Globus pallidus (tissue), 1 donor: ENCODE results near the gene HHIPL1.

Source experiments
- DNase-seq: peaks from one replicate; pipeline ENCODE4 v3.0.0-alpha.2; 2015; ENCODE audit warnings: low spot score

The HHIPL1 gene

DNA sequence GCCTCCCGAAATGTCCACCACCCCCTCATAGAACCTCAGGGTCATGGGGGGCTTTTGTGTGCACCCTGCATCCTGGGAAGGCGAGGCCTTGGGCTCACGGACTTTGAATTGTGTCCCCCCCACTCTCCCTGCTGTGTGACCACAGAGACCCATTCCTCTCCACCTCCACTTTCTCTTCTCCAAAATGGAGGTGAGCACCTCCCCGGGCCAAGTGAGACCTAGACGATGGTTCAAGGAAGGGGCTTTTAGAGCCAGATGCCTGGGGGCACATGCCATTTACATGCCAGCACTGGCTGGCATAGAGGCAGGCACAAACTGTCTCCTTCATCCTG lies 72.7 kb downstream of the HHIPL1 start:
- DNase-seq, result no peak

DNA sequence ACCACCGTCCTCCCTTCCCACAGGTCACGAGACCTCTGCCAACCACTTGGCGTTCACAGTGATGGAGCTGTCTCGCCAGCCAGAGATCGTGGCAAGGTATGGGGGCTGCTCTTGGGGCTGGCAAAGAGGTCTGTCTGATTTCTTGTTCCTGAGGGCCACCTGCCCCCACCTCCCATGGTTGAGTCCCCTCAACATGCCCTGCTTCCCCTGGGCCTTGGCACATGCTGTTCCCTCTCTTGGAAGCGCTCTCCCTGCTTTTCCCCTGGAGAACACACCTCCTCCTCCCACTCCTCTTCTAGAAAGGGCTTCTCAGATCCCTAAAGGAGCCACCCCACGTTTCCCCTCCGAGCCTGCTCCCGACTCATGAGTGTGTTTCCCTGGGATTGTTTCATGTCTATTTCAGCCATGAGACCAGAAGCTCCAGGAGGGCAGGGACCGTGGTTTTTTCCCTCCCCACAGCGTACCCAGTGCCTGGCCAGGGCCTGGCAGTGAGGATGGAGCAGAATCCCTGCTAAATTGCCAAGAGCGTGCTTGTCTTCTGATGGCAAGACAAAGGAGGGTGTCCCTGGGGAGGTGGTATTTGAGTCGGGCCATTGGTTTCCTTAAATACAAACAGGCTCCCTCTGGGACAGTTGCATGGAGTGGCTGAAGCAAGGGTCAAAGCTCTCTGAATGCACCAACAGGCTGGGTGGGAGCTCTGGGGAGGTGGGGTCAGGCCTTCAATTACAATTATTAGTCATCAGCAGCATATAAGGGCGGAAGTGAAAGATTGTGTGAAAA lies 73.3 kb downstream of the HHIPL1 start:
- DNase-seq, result no peak

DNA sequence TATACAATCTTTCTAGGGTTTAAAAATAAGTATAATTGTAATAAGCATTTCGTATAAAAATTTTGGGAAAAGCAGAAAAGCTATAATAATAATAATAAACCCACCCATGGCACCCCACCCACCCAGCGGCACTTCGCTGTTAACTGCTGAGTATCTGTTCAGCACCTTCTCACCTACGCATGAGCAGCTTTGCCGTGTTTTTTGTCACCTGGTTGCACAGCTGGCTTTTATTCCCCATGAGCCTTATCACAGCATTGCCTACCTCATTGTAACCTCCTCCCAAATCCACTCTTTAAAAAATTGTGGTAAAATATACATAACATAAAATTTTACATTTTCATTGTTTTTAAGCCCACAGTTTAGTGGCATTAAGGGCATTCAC lies 73.9 kb downstream of the HHIPL1 start:
- no peak for DNase-seq

DNA sequence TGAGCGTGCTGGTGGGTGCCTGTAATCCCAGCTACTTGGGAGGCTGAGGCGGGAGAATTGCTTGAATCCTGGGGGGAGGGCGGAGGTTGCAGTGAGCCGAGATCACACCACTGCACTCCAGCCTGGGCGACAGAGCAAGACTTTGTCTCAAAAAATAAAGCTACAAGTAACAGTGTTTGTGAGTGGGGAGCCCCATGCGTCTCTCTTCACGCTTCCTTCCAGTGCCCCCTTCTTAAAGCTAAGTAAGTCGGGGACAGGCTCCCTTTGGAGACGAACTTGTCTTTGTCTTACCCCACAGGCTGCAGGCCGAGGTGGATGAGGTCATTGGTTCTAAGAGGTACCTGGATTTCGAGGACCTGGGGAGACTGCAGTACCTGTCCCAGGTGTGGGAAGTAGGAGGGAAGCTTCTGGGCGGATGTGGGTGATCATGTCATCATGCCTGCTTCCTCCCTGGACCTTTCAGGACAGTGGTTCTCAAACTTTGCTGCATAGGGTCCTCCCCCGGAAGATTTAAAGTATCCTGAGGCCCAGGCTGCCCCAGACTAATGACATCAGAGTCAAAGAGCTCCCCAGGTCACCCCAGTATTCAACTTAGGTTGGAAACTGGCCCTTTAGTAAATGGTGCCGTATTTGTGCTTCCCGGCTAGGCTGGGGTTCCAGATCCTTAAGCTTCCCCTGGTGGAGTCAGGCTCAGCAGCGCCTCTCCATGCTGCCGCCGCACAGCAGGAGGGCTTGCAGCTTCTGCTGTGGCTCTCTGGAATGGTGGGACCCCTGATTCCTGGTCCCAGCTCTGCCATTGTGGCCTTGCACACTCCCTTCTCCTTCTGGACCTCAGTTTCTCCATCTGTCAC lies 76.2 kb downstream of the HHIPL1 start:
- no peak for DNase-seq

DNA sequence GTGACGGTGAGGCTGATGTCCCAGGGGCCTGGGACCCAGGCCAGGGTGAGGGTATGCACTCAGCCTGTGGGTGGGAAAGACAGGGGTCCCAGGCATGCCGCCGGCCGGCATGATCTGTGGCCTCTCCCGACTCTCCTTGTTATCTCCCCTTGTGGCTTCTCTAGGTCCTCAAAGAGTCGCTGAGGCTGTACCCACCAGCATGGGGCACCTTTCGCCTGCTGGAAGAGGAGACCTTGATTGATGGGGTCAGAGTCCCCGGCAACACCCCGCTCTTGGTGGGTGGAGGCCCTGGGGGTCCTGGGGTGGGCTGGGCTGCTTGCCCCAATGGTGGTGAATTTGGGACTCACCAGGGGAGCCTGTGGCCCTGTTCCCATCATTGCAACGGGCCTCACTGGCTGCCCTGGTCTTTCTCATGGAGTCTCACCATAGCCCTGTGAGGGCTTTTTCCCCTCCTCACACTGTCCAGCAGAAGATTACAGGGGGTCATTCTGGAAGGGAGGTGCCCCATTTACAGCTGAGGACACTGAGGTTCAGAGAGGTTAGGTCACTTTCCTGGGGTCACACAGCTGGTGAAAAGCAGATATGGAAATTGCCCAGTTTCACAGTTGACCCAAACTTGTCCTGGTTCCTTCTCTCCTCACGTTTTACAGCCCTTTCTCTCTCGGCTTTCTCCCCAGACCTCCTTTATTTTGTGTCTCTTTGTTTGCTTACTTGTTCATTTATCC lies 77.0 kb downstream of the HHIPL1 start:
- DNase-seq, result no peak

DNA sequence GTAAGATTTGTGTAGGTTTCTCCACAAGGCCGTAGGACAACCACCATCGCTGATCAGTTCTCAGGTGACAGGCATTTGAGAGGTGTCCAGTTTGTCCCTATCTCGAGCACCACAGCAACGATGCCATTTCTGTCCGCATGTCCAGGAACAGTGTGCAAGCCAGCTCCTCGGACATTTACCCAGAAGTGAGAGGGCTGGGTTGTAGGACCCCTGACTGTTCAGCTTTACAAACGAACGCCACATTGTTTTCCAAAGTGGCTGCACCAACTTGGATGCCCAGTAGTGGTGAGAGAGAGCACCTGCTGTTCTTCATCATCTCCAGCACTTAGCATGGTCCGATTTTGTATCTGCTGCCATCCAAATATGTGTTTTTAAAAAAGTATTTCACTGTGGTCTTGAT lies 77.8 kb downstream of the HHIPL1 start:
- no peak for DNase-seq

DNA sequence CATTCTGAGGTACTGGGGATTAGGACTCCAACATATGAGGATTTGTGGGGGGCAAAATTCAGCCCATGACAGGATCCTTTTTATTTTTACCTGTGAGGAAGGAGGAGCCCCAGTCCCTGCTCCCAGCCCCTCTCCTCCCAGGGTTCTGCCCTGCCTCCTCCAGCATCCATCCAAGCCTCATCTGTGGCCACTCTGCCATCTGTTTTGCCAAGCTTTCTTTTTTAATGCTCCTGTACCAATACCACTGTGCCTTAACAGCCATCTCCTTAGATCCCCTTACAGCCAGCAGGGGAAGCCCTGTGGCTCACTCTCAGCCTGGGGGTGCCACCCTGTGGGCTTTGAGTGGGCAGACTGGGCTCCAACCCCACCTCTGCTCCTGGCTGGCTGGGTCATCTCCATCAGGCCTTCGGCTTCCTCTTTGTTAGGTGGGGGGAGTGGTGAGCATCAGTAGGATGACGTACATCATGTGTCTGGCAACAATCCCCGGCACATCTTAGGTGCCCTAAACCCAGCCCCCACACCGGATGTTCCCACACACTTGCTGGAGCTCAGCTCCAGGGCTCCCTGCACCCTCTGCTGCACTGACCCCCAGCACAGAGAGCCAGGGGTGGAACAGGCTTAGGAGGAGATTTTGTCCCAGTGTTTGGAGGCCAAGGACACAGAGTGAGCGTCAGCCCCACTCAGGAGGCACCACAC lies 79.4 kb downstream of the HHIPL1 start:
- no peak for DNase-seq

DNA sequence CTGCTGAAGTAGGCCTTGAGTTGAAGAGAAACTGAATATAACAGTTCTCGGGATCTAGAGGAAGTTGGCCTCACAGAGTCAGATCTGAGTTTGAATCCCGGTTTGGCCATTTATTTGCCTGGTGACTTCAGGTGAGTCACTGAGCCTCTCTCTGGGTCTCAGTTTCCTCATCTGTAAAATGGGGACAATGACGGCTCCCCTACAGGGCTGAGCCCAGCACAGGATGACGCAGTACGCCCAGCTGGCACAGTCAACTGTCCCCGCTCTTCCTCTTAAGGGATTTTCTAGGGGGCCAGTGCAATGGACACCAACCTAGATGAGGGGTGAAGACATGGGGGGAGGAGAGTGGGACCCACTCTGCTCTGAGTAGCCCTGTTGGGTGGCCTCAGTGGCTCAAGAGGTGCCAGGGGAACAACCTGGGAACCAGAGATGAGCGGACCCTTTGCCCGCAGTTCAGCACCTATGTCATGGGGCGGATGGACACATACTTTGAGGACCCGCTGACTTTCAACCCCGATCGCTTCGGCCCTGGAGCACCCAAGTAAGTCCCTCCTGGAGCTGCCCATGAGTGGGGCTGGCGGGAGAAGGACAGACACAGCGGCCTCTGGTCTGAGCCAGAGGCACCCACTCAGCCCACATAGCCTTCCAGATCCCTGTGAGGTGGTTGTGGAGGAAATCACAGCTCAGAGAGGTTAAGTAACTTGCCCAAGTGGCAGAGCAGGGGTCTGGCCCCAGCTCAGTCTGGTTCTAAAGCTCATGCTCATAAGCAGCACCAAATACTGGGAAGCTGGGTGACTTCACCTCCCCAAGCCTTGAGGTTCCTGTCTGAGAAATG lies 80.2 kb downstream of the HHIPL1 start:
- no peak for DNase-seq

DNA sequence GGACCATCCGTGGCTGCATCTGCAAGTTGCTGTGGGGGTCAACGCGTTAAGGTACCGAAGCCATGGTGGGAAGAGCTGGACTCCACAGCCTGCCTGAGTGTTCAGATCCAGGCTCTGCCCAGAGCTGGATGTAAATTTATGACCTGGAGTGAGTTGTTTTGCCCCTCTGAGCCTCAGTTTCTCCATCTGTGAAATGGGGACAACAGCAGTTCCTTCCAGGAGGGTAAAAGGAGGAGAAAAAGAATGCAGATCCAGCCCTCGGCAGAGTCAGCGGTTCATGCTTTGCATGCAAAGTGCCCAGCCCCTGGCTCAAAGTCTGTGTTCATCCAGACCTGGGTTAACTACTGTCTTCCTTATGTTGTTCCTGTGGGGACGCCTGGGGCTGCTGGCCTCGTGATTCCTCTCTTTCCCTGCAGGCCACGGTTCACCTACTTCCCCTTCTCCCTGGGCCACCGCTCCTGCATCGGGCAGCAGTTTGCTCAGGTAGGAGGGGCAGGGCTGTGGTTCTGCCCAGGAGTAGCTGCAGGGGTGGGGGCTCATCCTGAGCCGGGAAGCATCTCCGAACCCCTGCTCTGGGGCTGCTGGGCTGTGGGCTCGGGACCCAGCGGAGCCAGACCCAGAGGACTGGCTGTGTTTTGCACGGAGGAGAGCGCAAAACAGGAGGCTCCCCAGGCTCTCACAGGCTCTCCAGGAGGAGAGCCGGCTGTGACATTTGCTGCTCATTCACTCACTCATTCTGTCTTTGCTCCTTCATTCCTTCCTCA lies 81.0 kb downstream of the HHIPL1 start:
- DNase-seq, result no peak

DNA sequence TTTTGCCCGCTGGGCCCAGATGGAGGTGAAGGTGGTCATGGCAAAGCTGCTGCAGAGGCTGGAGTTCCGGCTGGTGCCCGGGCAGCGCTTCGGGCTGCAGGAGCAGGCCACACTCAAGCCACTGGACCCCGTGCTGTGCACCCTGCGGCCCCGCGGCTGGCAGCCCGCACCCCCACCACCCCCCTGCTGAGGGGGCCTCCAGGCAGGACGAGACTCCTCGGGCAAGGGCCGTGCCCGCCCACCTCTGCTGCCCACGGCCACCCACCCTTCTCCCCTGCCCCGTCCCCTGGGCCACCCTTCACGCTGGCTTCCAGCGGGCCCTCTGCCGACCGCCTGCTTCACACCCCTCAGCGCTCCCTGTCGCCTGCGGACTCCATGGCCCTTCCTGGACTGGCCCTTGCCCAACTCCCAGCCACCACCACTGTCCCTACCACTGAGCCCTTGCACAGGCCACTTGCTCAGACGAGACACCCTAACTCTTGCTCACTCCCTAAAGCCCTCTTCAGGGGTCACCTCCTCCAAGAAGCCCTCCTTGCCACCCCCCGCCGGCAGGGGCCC lies 81.7 kb downstream of the HHIPL1 start:
- DNase-seq, result no peak

DNA sequence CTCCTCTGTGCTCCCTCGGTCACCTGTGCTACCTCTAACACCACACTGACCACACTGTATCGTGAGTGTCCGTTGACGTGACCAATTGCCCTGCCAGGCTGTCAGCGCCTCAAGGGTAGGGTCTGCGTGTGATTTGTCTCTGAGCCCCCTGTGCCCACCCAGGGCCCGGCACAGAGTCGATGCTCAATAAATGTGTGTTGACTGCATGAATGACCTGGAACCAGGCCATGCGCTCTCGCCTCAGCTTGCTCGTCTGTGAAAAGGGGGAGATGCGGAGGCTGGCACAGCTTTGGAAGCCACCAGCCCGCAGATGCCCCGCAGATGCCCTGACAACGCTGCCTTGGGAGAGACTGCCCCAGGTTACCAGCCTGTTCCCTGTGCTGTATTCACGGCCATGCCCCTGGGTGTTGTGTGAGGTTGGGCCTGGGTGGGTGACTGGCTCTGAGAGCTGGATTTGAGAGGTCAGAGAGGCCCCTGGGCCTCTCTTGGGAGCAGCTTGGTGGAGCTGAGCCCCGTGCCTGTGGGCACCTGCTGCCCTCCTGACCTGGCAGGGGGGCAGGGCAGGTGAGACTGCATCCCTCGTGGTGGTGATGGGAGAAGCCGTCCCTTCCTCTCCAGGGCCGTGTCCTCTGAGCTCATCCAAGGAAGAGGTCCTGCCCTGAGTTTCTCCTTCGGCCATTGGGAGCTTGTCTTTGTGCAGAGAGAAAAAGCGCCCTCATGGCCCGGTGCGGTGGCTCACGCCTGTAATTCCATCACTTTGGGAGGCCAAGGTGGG lies 82.4 kb downstream of the HHIPL1 start:
- no peak for DNase-seq

DNA sequence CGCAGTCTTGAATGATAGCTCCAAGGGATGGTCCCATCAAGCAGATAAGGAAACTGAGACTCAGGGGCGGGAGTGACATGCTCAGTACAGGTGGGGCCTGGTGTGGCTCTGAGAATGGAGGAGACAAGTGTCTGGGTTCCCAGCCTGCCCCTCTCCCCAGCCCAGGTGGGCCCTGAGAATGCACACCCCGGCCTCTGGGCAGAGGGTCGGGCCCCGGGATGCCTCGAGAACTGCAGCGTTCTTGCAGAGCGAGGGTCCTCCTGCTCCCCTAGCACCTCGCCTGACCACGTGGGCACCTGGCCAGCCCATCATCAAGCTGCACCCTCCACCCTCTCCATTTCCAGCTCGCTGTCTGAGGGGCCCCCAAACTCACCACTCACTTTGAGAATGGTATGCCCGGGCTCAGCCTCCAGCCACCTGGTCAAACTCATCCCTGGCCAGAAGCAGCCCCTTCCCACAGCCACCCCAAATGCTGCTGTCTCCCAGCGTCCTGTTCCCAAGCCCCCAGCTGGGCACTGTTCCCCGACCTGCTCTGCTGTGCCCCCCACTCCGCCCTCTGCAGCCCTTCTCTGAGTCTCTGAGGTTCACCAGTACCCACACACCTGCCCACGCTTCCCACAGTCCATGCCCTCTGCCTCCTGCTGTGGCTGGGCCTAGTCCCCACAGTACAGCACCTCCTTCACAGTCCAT lies 83.4 kb downstream of the HHIPL1 start:
- no peak for DNase-seq

DNA sequence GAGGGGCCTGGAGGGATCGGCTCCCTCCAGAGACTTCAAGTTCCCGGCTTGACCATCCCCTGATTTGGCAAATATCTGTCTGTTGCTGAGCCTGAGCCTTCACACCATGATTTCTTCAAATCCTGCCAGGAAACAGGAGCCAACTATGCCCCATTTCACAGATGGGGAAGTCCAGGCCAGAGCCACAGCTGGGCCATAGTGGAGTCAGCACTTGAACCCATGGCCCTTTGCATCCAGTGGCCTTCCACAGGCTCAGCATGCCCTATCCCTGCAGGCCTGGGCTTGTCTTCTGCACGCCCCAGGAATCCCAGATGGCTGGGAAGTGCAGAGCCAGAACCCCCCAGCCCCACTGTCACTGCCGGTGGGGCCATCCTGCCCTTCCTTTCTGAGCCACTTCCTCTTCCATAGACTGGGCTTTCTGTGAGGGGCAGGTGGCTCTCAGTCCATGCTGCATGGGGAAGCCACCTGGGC lies 84.1 kb downstream of the HHIPL1 start:
- no peak for DNase-seq
